Measurements from ENCODE around the gene FOLR2. TPM values are rescaled to one million over a fixed set of nuclear protein-coding genes. Genes with fewer than 3 reads are reported as not detected.

The FOLR2 gene
- total RNA-seq, 2 experiments from 2014 or later, result not detected

GRCh38 chr11:72218251-72218745, 1.7 kb downstream of the FOLR2 start:
- Mint-ChIP-seq H3K36me3 (no peaks in the 10 kb centered on the region), H3K4me1 (ENCODE audit: low read depth) (peaks cover 10% of the 10 kb centered on the region), H3K9me3 (no peaks in the 10 kb centered on the region), H3K27ac (no peak overlapping the region), H3K4me3 (no peak overlapping the region), H3K27me3 (peaks cover 13% of the 10 kb centered on the region)
- CTCF ChIA-PET, result interaction anchor here (2.0 kb wide), 1 partner anchor 20 kb away, joined by 5 read pairs; no protein-coding TSS in a partner anchor
- intact Hi-C loops (cut with micrococcal nuclease), result no loop called here
- POLR2A ChIA-PET, result no interaction called here
- no peak for DNase-seq

GRCh38 chr11:72220696-72221363, 4.2 kb downstream of the FOLR2 start:
- ChIA-PET CTCF (interaction anchor here (1.0 to 1.2 kb wide), 3 partner anchors 37 to 210 kb away, joined by 3 to 5 read pairs (median 4); no protein-coding TSS in a partner anchor), POLR2A (interaction anchor here (0.6 kb wide), 1 partner anchor 190 kb away, joined by 4 read pairs; no protein-coding TSS in a partner anchor)
- peaks cover 17% of the 10 kb centered on the region for H3K4me1 Mint-ChIP-seq (ENCODE audit: low read depth)
- H3K36me3 Mint-ChIP-seq, result peaks cover 5% of the 10 kb centered on the region
- H3K4me3 Mint-ChIP-seq, result no peak overlapping the region
- intact Hi-C loops (cut with micrococcal nuclease), result loop anchor here (5.0 kb wide), 1 partner anchor 289 kb away; no protein-coding TSS in a partner anchor
- no peaks in the 10 kb centered on the region for H3K9me3 Mint-ChIP-seq
- H3K27ac Mint-ChIP-seq, result no peak overlapping the region
- no peak for DNase-seq
- peaks cover 9% of the 10 kb centered on the region for H3K27me3 Mint-ChIP-seq

GRCh38 chr11:72221386-72222075, 4.9 kb downstream of the FOLR2 start:
- peaks cover 7% of the 10 kb centered on the region for H3K27me3 Mint-ChIP-seq
- POLR2A ChIA-PET, result interaction anchor here (0.6 to 1.0 kb wide), 2 partner anchors 13 to 191 kb away, joined by 4 read pairs; no protein-coding TSS in a partner anchor
- H3K27ac Mint-ChIP-seq, result no peak overlapping the region
- no peaks in the 10 kb centered on the region for H3K9me3 Mint-ChIP-seq
- DNase-seq, result no peak
- H3K4me1 Mint-ChIP-seq (ENCODE audit: low read depth), result peaks cover 24% of the 10 kb centered on the region
- intact Hi-C loops (cut with micrococcal nuclease), result loop anchor here (2.0 to 5.0 kb wide), 4 partner anchors 109 to 289 kb away; partner anchors contain the start of genes ANAPC15, CLPB and LAMTOR1
- peaks cover 5% of the 10 kb centered on the region for H3K36me3 Mint-ChIP-seq
- CTCF ChIA-PET, result interaction anchor here (1.0 to 2.4 kb wide), 6 partner anchors 17 to 213 kb away, joined by 3 to 9 read pairs (median 4); partner anchors contain the start of gene CLPB
- H3K4me3 Mint-ChIP-seq, result no peak overlapping the region

- Mint-ChIP-seq H3K4me3 (peak overlapping the region; percentile 75), H3K36me3 (peaks cover 5% of the 10 kb centered on the region), H3K27me3 (peaks cover 5% of the 10 kb centered on the region), H3K27ac (peak overlapping the region; percentile 77), H3K4me1 (ENCODE audit: low read depth) (peaks cover 24% of the 10 kb centered on the region), H3K9me3 (no peaks in the 10 kb centered on the region)
- CTCF ChIA-PET, result interaction anchor here (0.9 to 2.4 kb wide), 10 partner anchors 16 to 212 kb away, joined by 3 to 9 read pairs (median 3); partner anchors contain the start of gene CLPB
- intact Hi-C loops (cut with micrococcal nuclease), result loop anchor here (2.0 to 5.0 kb wide), 4 partner anchors 109 to 290 kb away; partner anchors contain the start of genes ANAPC15, CLPB and LAMTOR1
- no peak for DNase-seq
- POLR2A ChIA-PET, result interaction anchor here (0.9 to 1.5 kb wide), 3 partner anchors 13 to 16 kb away, joined by 3 to 4 read pairs (median 4); no protein-coding TSS in a partner anchor
Measured at GRCh38 chr11:72222106-72222891, 5.7 kb downstream of the FOLR2 start.

GRCh38 chr11:72222907-72223614, 6.5 kb downstream of the FOLR2 start:
- ChIA-PET CTCF (interaction anchor here (0.9 to 2.4 kb wide), 10 partner anchors 14 to 211 kb away, joined by 3 to 9 read pairs (median 3); partner anchors contain the start of gene CLPB), POLR2A (interaction anchor here (0.9 to 1.5 kb wide), 2 partner anchors 13 to 15 kb away, joined by 3 to 4 read pairs; no protein-coding TSS in a partner anchor)
- peaks cover 5% of the 10 kb centered on the region for H3K27me3 Mint-ChIP-seq
- H3K36me3 Mint-ChIP-seq, result peaks cover 5% of the 10 kb centered on the region
- no peaks in the 10 kb centered on the region for H3K9me3 Mint-ChIP-seq
- H3K4me3 Mint-ChIP-seq, result peak overlapping the region; percentile 75
- intact Hi-C loops (cut with micrococcal nuclease), result loop anchor here (1.0 to 5.0 kb wide), 6 partner anchors 110 to 291 kb away; partner anchors contain the start of genes ANAPC15, CLPB, LAMTOR1 and LRRC51
- H3K4me1 Mint-ChIP-seq (ENCODE audit: low read depth), result peaks cover 24% of the 10 kb centered on the region
- peak overlapping the region; percentile 77 for H3K27ac Mint-ChIP-seq
- peak; percentile 95 for DNase-seq

- peaks cover under 1% of the 10 kb centered on the region for H3K27me3 Mint-ChIP-seq
- ChIA-PET POLR2A (interaction anchor here (1.5 to 2.2 kb wide), 2 partner anchors 14 kb away, joined by 3 to 9 read pairs; no protein-coding TSS in a partner anchor), CTCF (interaction anchor here (0.9 to 2.4 kb wide), 8 partner anchors 13 to 210 kb away, joined by 3 to 9 read pairs (median 5); partner anchors contain the start of gene CLPB)
- peaks cover 24% of the 10 kb centered on the region for H3K4me1 Mint-ChIP-seq (ENCODE audit: low read depth)
- intact Hi-C loops (cut with micrococcal nuclease), result loop anchor here (1.0 to 5.0 kb wide), 6 partner anchors 111 to 292 kb away; partner anchors contain the start of genes ANAPC15, CLPB, LAMTOR1 and LRRC51
- H3K27ac Mint-ChIP-seq, result peak overlapping the region; percentile 84
- peaks cover 5% of the 10 kb centered on the region for H3K36me3 Mint-ChIP-seq
- H3K4me3 Mint-ChIP-seq, result peak overlapping the region; percentile 84
- peak; percentile 75 for DNase-seq
- H3K9me3 Mint-ChIP-seq, result no peaks in the 10 kb centered on the region
Measured at GRCh38 chr11:72223615-72224563, 7.3 kb downstream of the FOLR2 start.

GRCh38 chr11:72224564-72225410, 8.2 kb downstream of the FOLR2 start, which contains the start of gene INPPL1:
TSS of gene INPPL1 (plus strand) at chr11:72224767. CDS start at chr11:72224985, 218 bp downstream.
- ChIA-PET POLR2A (interaction anchor here (1.1 to 2.2 kb wide), 3 partner anchors 14 to 206 kb away, joined by 3 to 9 read pairs (median 4); partner anchors contain the start of gene LAMTOR1), CTCF (interaction anchor here (1.3 to 3.1 kb wide), 3 partner anchors 12 to 200 kb away, joined by 6 to 21 read pairs (median 6); no protein-coding TSS in a partner anchor)
- Mint-ChIP-seq H3K27ac (peak within 1 kb of the TSS; percentile 84), H3K36me3 (peaks cover 5% of the 10 kb centered on the region), H3K4me3 (peak within 1 kb of the TSS; percentile 84), H3K4me1 (ENCODE audit: low read depth) (peaks cover 24% of the 10 kb centered on the region), H3K9me3 (no peaks in the 10 kb centered on the region), H3K27me3 (no peaks in the 10 kb centered on the region)
- DNase-seq, result peak; percentile 57
- intact Hi-C loops (cut with micrococcal nuclease), result loop anchor here (5.0 kb wide), 1 partner anchor 292 kb away; no protein-coding TSS in a partner anchor

GRCh38 chr11:72225411-72225951, 8.9 kb downstream of the FOLR2 start:
- H3K27ac Mint-ChIP-seq, result peak overlapping the region; percentile 77
- CTCF ChIA-PET, result interaction anchor here (1.3 to 3.1 kb wide), 3 partner anchors 11 to 200 kb away, joined by 6 to 21 read pairs (median 6); no protein-coding TSS in a partner anchor
- intact Hi-C loops (cut with micrococcal nuclease), result no loop called here
- peak; percentile 64 for DNase-seq
- peaks cover 24% of the 10 kb centered on the region for H3K4me1 Mint-ChIP-seq (ENCODE audit: low read depth)
- no peaks in the 10 kb centered on the region for H3K9me3 Mint-ChIP-seq
- no peaks in the 10 kb centered on the region for H3K27me3 Mint-ChIP-seq
- peaks cover 8% of the 10 kb centered on the region for H3K36me3 Mint-ChIP-seq
- H3K4me3 Mint-ChIP-seq, result peak overlapping the region; percentile 79
- POLR2A ChIA-PET, result interaction anchor here (1.1 to 2.2 kb wide), 3 partner anchors 13 to 205 kb away, joined by 3 to 9 read pairs (median 4); partner anchors contain the start of gene LAMTOR1

Data from activated CD4-positive, alpha-beta memory T cell treated with anti-CD3 and anti-CD28 coated beads for 36 hours (primary cell).